NT2/D1 (cell line): Measurements from ENCODE around the gene PNKD.

ENCODE experiments used
- SUZ12 ChIP-seq: IDR thresholded peaks from 2 replicates; pipeline ENCODE4 v1.6.1; 2011; ENCODE audit not compliant: insufficient read length, insufficient read depth; ENCODE audit errors: extremely low read depth
- YY1 ChIP-seq: IDR thresholded peaks from 2 replicates; pipeline ENCODE4 v1.6.1; 2011; ENCODE audit not compliant: insufficient read length, insufficient read depth
- ZNF274 ChIP-seq: IDR thresholded peaks from 2 replicates; pipeline ENCODE4 v1.6.1; 2011; ENCODE audit warnings: mild to moderate bottlenecking, low read depth, low read length

DNA sequence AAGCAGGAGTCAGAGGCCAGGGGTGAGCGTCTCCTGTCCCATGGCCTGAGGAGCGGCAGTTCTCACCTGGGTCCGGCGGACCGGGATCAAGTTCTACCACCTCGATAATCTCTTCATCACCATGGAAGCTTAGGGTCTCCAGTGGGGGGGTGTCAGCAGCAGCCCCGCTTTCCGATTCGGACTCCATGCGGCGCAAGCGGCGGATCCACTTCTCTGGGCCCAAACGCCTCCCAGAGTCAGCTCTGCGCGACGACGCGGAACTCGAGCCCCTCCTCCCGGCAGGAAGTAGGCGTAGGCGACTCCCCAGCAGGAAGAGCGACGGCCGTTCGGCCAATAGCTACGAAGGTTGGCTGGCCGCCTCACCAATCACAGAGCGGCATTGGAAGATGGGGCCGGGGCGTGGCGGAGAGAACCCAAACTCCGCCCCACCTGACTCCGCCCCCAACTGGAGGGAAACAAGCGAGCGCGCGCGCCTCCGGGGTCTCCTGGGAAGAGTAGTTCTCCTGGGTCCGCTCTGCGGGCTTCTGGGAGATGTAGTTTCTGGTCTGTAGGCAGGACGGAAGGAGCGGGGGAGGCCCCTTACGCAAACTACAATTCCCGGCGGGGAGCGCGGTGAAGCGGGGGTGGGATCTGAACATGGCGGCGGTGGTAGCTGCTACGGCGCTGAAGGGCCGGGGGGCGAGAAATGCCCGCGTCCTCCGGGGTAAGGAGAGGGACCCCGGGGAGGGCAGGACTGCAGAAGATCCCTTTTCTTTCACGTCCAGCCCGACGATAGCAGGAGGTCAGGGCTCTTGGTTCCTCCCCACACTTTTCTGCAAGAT, at the start of gene PNKD, which contains the start of gene AAMP:
- peak; percentile 86 for TF ChIP-seq YY1
- TF ChIP-seq ZNF274, result no peak
- TF ChIP-seq SUZ12, result no peak
